ENCODE results near the gene SLIT3.

The SLIT3 gene

GRCh38 chr5:168843277-168844015, 457.5 kb downstream of the SLIT3 start:
- DNase-seq, result no peak

DNA sequence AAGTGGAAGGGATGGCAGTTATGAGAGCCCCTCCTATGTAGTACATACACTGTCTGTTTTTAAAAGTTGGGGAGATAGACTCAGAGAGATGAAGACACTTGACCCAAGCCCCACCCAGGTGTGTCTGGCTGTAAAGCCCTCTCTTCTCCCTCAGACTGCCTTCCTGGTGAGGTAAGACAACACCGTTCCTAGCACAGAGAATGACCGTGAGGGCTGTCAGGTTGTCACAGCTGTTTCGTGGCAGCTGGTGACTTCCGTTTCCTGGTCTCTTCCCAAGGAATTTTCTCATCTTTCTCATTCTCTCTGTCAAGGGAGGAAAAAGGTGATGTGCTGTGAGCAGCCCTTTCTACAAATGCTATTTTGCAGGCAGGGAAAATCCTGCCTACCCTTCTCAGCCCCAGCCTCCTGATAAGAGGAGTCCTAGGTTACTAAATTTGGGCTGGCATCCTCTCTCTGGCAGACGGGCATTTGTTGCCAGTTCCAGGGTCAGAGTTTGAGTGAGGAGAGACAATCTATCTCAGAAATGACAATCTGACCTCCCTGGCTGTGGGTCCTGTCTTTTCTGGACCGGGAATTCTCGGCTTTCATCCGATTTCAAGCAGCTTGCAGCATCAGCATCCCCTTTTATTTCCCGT, 458.3 kb downstream of the SLIT3 start:
- no peak for DNase-seq

DNA sequence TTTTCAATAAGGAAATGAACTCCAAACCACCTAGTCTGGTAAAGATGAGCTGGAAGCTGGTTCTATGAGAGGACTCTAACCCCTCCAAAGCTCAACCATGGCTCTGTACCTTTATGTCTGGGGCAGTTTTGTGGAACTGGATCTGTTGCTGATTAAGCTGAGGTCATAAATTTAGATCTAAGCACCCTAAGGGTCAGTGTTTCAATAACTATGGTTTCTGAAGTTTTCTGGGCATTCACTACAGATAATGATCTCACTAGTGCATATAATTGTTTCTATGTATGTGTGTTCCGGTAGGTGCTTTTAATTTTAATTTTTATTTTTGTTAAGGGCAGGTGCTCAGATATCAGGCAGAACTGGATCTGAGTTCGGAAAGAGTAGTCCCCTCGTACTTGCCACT, 463.1 kb downstream of the SLIT3 start:
- no peak for DNase-seq

DNA sequence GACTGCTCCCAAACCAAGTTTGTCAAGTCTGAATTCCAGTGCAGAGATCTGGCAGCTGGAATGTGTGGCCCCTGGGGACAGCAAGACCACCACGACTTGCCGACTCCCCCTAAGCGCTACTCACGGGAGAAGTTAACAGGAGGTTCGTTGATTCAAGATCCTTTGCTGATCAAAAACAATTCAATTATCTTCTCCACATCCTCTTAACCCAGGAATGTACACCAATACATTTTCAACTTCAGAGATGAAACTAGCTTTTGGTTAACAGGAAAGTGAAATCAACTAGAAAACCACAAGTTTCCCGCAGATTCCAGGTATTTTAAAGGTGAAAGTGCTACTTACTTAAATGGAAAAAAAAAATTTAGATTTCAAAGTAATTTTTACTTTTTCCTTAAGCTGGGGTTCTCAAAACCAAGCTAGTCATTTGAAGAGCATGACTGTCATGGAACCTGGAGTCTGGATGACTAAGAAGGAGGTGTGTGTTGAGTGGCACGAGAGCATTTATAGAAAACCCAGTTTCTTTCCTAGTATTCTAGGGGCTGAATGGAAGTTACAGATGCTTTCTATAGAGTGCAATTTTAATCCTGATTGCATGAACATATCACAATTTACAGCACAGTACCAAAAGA, 464.2 kb downstream of the SLIT3 start:
- no peak for DNase-seq

DNA sequence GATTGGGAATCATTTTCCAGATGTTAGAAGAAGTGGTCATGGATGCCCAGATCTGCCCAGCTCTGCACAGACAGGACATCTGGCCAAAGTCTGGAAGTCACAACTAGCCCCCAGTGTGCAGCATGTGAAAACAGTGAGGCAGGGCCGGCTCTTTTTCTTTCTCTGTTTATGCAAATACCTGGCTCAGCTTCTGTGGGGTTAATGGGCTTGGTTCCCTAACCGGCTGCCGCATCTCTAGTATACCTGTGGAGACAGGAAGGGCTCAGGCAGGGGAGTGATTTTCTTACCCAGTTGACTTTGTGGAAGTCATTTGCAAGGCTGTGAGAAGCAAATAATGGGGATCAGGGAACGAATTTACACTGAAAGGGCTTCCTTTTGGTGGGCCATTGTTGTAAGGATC, 467.0 kb downstream of the SLIT3 start:
- no peak for DNase-seq

- no peak for DNase-seq
Measured at GRCh38 chr5:168833383-168833782, 467.6 kb downstream of the SLIT3 start.

GRCh38 chr5:168832308-168832707, 468.6 kb downstream of the SLIT3 start:
- DNase-seq, result no peak

DNA sequence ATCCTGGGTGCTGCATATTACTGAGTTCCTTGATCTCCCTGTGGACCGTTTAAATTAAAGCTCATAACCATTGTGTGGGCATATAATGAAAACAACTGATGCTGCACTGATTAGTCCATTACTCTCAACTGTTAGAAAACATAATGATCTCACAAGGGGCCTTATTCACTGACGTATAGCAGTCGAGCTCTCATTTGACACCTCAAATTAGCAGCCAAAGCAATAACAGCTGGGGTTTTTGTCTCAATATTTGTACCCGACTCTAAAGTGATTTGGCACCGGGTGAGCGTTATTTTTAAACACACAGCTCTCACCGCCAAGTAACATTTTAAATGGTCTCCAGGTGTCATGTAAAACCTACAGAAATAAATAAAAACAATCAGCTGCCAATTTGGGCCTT, 469.6 kb downstream of the SLIT3 start:
- no peak for DNase-seq

DNA sequence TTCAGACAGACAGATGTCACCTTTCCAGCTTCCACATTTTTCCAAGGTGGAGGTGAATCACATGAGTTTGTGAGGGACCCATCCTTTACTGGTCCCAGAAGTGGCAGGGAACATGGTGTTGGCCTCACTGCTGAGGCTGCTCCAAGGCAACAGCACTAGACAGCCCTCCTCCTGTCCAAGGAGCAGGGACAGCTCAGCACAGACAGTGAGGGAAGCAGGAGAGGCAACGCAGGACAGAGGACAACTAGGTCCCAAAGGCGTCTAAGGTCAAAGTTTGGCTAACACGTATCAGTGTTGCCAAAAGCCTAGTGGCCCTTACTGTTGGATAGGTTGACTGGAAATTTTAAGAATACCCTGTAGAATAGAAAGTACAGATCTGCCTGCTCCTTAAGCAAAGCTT, 470.1 kb downstream of the SLIT3 start:
- DNase-seq, result no peak

DNA sequence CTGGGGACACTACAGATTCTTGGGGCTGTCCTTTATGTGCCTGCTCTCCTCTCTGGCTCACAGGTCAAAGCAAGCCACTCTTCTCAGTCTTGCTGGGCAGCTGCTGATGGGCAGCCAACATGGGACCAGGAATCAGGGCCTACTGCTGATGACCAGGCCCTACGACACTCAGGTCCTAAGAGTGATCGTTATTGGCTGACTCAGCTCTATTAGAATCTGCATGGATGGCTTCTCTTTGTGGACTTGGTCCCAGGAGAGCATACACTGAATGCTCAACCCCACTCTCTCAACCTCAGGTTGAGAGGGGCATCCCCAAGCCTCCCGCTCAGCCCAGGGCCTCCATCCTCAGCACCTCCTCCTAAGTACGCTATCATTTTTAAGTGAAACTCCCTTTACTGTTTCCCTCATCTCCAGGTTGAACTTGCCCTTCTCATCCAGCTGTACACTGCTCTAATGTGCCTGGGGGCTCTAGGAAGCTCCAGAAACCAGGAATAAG, 471.0 kb downstream of the SLIT3 start:
- DNase-seq, result no peak

- DNase-seq, result no peak
Measured at GRCh38 chr5:168829044-168829443, 471.9 kb downstream of the SLIT3 start.

- no peak for DNase-seq
Measured at GRCh38 chr5:168827636-168828035, 473.3 kb downstream of the SLIT3 start.

DNA sequence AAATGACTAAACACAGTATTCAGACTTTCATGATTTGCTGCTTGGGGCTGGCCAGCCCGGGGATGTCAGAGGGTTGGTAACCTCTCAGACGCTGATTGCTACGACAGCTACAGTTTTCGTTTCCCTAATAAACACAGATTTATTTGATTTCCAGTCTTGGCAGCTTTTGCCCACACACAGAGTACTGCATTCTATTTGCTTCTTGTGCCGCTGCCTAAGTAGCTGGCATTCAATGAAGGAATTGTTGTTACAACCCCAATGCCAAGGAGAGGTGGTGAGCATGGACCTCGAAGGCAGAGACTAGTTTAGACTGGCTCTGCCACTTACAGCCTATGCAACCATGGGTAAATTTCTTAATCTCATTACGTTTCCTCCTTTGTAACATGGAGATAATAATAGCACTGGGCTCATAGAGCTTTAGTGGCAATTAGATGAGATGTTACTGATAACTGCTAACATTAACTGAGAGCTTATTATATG, 474.7 kb downstream of the SLIT3 start:
- DNase-seq, result no peak

- DNase-seq, result no peak
Measured at GRCh38 chr5:168822745-168823281, 478.1 kb downstream of the SLIT3 start.

DNA sequence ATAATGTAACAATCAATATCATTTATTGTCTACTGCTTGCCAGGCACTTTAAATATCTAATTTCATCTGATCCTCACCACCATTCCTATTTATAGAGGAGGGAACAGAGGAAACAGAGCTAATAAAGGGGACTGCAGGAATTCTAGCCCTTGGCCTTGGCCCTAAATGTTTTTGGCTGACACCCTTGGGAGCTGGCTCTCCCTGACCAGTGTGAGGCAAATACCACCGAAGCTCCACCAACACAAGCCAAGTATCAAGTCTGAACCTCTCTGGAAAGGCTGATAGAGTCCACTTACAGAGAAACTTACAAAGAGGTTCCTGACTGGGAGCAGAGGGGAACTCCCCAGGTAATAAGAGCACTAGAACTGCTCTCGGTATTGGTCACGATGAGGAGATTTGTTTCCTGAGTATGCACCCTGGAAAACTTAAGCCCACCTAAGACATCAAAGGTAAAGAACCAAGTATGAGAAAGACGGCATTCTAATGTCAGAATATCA, 478.6 kb downstream of the SLIT3 start:
- no peak for DNase-seq

DNA sequence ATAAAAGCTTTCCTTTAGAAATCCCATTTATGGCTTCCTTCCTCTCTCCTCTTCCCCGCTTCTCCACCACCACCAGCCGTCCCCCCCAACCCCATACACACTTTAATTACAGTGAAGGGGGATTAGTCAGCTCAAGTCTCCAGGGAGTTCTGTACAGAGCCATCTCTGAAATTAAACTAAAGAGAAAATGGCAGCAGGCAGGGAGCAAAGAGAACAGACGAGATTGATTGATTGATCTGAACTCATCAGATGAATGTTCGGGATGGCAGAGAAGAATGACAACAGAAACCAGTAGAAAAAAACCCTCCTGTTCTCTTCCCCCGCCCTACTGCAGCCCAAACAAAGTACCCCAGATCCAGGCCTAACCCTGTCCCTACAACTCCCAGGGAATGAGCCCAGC, 480.1 kb downstream of the SLIT3 start:
- DNase-seq, result no peak

GRCh38 chr5:168819004-168819621, 481.8 kb downstream of the SLIT3 start:
- DNase-seq, result no peak

DNA sequence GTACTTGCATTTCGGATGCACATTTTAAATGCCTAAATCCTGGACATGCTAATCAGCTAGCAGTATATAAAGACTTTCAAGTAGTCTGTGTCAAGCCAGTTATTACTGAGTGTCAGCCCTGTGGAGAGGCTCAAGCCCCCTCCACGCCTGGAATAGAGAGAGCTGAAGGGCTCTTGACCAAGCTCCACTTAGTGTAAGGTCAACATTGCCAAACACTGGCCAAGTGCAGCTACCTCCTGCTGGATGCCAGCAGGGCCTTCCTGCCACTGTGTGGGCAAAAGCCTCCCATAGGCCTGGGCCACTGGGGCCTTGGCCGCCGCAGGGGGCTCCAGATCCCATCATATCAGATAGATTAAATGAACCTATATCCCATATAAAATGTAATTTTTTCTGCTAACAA, 482.4 kb downstream of the SLIT3 start:
- DNase-seq, result no peak

GRCh38 chr5:168817591-168817990, 483.3 kb downstream of the SLIT3 start:
- no peak for DNase-seq

DNA sequence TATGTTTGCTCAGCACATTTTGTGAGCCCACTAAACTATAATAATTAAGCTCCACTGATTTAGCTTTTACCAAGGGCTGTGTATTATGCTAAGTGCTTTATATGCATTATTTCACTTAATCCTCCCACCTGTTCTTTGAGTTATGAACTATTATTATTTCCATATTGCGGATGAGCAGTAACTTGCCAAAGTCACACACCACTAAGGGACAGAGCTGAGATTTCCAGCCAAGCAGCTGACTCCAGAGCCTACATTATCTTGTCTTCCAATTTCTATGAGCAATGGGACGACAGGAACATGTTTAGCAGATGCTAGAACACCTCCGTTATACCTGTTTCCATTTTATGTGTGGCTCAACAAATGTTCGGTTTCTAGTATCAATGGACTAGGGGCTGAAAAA, 484.3 kb downstream of the SLIT3 start:
- DNase-seq, result no peak

- no peak for DNase-seq
Measured at GRCh38 chr5:168813184-168813968, 487.6 kb downstream of the SLIT3 start.

DNA sequence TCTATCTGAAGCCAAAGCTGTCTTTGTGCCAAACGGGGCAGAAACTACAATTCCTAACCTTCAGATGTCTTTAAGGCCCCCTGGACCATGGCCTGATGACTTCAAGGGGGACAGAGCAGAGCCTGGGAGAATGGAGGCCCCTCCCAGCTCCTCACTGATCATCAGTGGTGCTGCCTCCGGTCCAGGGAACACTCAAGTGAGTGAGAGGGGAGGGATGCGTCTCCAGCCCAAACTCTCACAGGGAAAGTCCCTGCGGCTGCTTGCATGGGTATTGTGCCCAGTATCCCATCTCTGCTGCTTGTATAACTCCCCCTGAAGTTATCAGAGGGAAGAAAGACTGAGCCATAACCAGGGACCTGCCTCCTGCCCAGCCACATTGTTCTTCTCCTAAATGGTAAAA, 490.3 kb downstream of the SLIT3 start:
- no peak for DNase-seq
